Measurements from ENCODE around the gene ASCC1. TPM values are rescaled to one million over a fixed set of nuclear protein-coding genes. Genes with fewer than 3 reads are reported as not detected.

ASCC1 gene
- total and polyA plus RNA-seq, 2 of the 4 experiments (the other 2 are of a cell fraction): 15.9 to 21.0 TPM

GRCh38 chr10:72087969-72088888 is 127.8 kb downstream of the ASCC1 start, which contains the start of gene SPOCK2:
SPOCK2 (minus strand) TSS chr10:72088551; CDS start chr10:72088328, 223 bp downstream.
- no TSS peak for BruUV-seq (replicated peaks)
- TF ChIP-seq BHLHE40 (IDR thresholded peaks at IDR 0.05; ENCODE audit: low read depth, low read length) (no peak), USF2 (IDR thresholded peaks at IDR 0.05; ENCODE audit: low read depth, low read length) (no peak), ELK1 (IDR thresholded peaks at IDR 0.05; ENCODE audit: borderline replicate concordance, low read depth, low read length) (no peak), MAZ (IDR thresholded peaks at IDR 0.05; ENCODE audit: borderline replicate concordance, low read depth, low read length) (no peak), MXI1 (IDR thresholded peaks at IDR 0.05; ENCODE audit: borderline replicate concordance, low read depth, low read length) (no peak), CHD1 (IDR thresholded peaks at IDR 0.05; ENCODE audit: low read depth, low read length) (no peak), RCOR1 (IDR thresholded peaks at IDR 0.05; ENCODE audit: insufficient replicate concordance, low read length) (no peak), NFE2L2 (IDR thresholded peaks at IDR 0.05; ENCODE audit: low read depth, low read length) (no peak), CEBPB (IDR thresholded peaks at IDR 0.05; ENCODE audit: low read depth, low read length) (no peak), FOS (IDR thresholded peaks at IDR 0.05; ENCODE audit: low read depth, low read length) (no peak), MAFK (IDR thresholded peaks at IDR 0.05; ENCODE audit: low read depth, low read length) (no peak), POLR2A (IDR thresholded peaks at IDR 0.05; ENCODE audit: low read depth, low read length) (no peak), CTCF (conservative IDR thresholded peaks at IDR 0.05; ENCODE audit: low read depth, low read length) (no peak), RAD21 (IDR thresholded peaks at IDR 0.05; ENCODE audit: low read length) (no peak)

More at GRCh38 chr10:72087969-72088888, 127.8 kb downstream of the ASCC1 start, which contains the start of gene SPOCK2:
- Histone ChIP-seq H2BK5ac (ENCODE audit: low read depth, low read length, poor library complexity, severe bottlenecking) (no peak within 1 kb of the TSS), H3K56ac (ENCODE audit: extremely low read depth, insufficient read depth, low read length) (no peak within 1 kb of the TSS), H4K20me1 (ENCODE audit: insufficient read depth, low read length) (no peaks in the 10 kb centered on the region; the same call in 1 of the 2 replicates), H3K36me3 (ENCODE audit: control insufficient read depth, insufficient read depth, low read length) (no peaks in the 10 kb centered on the region), H2BK120ac (ENCODE audit: low read depth, low read length) (no peak within 1 kb of the TSS), H3K4me2 (ENCODE audit: low read depth, low read length) (peak within 1 kb of the TSS; percentile 63), H3K9ac (ENCODE audit: low read depth, low read length) (no peak within 1 kb of the TSS), H2BK15ac (ENCODE audit: low read depth, low read length) (no peak within 1 kb of the TSS), H2BK20ac (ENCODE audit: low read depth, low read length) (no peak within 1 kb of the TSS), H3K9me1 (ENCODE audit: insufficient read depth, low read length) (no peaks in the 10 kb centered on the region), H3K27ac (ENCODE audit: insufficient read depth, low read length) (no peak within 1 kb of the TSS), H3K4me3 (ENCODE audit: insufficient read depth, low read depth, low read length) (peak within 1 kb of the TSS; percentile 10; the same call in 1 of the 2 replicates), H4K91ac (ENCODE audit: insufficient read depth, low read depth, low read length) (no peak within 1 kb of the TSS), H3K4me1 (ENCODE audit: control insufficient read depth, insufficient read depth, low read length) (peaks cover 5% of the 10 kb centered on the region; the same call in 1 of the 2 replicates), H3K79me1 (ENCODE audit: low read depth in 1 of 2, low read length in 2 of 2) (no peaks in the 10 kb centered on the region), H3K18ac (ENCODE audit: low read depth, low read length) (no peak within 1 kb of the TSS), H2AK5ac (ENCODE audit: low read depth, low read length) (no peak within 1 kb of the TSS), H4K5ac (ENCODE audit: low read depth, low read length) (no peak within 1 kb of the TSS), H2AFZ (replicated peaks; ENCODE audit: low read length, poor library complexity) (no peak within 1 kb of the TSS), H3K4ac (ENCODE audit: low read depth, low read length) (no peak within 1 kb of the TSS), H4K8ac (ENCODE audit: low read depth in 2 of 2, low read length in 2 of 2) (no peak within 1 kb of the TSS), H3K27me3 (ENCODE audit: control insufficient read depth, insufficient read depth, low read length) (peaks cover 67% of the 10 kb centered on the region), H3K9me3 (ENCODE audit: control insufficient read depth, insufficient read depth, low read length) (no peaks in the 10 kb centered on the region), H3K14ac (replicated peaks; ENCODE audit: low read depth, low read length) (no peak within 1 kb of the TSS), H2AK9ac (replicated peaks; ENCODE audit: low read depth, low read length, poor library complexity) (no peak within 1 kb of the TSS), H3K23ac (ENCODE audit: low read depth, low read length) (0 out of 2 replicates have a peak within 1 kb of the TSS, but pooled peaks have one; percentile 42)
- ATAC-seq (ENCODE audit: low read depth) (peak; percentile 38; the same call in 1 of the 2 replicates), DNase-seq (no peak)
- 4% methylated on average over 38 of the region's 65 CpGs; no CpG with 5 or more reads in 1 of the 2 experiments for WGBS, 2 experiments (ENCODE audit: extremely low coverage in 2 of 2, insufficient read length in 1 of 2)
- dilution Hi-C loops (cut with HindIII; ENCODE audit: low sequenced_read_pairs, unreplicated experiment) (no loop called here), in situ Hi-C loops (cut with MboI; ENCODE audit: low sequenced_read_pairs) (no loop called here), intact Hi-C loops (cut with micrococcal nuclease) (no loop called here)
- POLR2A ChIA-PET (ENCODE audit: unreplicated experiment): no interaction called here
- CTCF ChIA-PET: no interaction called here

All from IMR-90 (cell line).